Activated CD4-positive, alpha-beta T cell treated with anti-CD3 and anti-CD28 coated beads, Interleukin-2, Interleukin-6, amounts not matched to agents 100 ng/mL and 50 ng/mL, durations not matched to agents 16 hours and 8 hours (primary cell): ENCODE results near the gene KIF3A.

Experiments
- DNase-seq: peaks from one replicate; pipeline ENCODE4 v3.0.0-alpha.2; 2020

Gene KIF3A

GRCh38 chr5:132770476-132771159 is 33.3 kb upstream of the KIF3A start:
- no peak for DNase-seq

- DNase-seq: no peak
Observed at GRCh38 chr5:132768485-132768868, 31.1 kb upstream of the KIF3A start.

- DNase-seq: no peak
Observed at GRCh38 chr5:132767150-132767549, 29.8 kb upstream of the KIF3A start.

GRCh38 chr5:132766806-132767055 is 29.4 kb upstream of the KIF3A start:
- DNase-seq: no peak

- DNase-seq: no peak
Observed at GRCh38 chr5:132766020-132766805, 28.9 kb upstream of the KIF3A start.

- DNase-seq: no peak
Observed at GRCh38 chr5:132765311-132766019, 28.1 kb upstream of the KIF3A start.

GRCh38 chr5:132764671-132765238 is 27.4 kb upstream of the KIF3A start:
- no peak for DNase-seq

- DNase-seq: no peak
Observed at GRCh38 chr5:132764051-132764450, 26.7 kb upstream of the KIF3A start.

- no peak for DNase-seq
Observed at GRCh38 chr5:132763181-132764036, 26.1 kb upstream of the KIF3A start.

GRCh38 chr5:132762246-132763000 is 25.1 kb upstream of the KIF3A start:
- DNase-seq: no peak

- DNase-seq: no peak
Observed at GRCh38 chr5:132761321-132762240, 24.2 kb upstream of the KIF3A start.

GRCh38 chr5:132760601-132761317 is 23.4 kb upstream of the KIF3A start:
- no peak for DNase-seq

GRCh38 chr5:132760049-132760420 is 22.7 kb upstream of the KIF3A start:
- DNase-seq: no peak

GRCh38 chr5:132759114-132760048 is 22.0 kb upstream of the KIF3A start:
- no peak for DNase-seq

- no peak for DNase-seq
Observed at GRCh38 chr5:132758451-132758850, 21.1 kb upstream of the KIF3A start.

GRCh38 chr5:132756542-132756941 is 19.2 kb upstream of the KIF3A start:
- no peak for DNase-seq

- no peak for DNase-seq
Observed at GRCh38 chr5:132754947-132755346, 17.6 kb upstream of the KIF3A start.

GRCh38 chr5:132754111-132754510 is 16.8 kb upstream of the KIF3A start:
- no peak for DNase-seq
